Activated CD4-positive, alpha-beta T cell treated with anti-CD3 and anti-CD28 coated beads for 1 hour (primary cell): Measurements from ENCODE around the gene ZNF443.
A peak's percentile ranks its signal among the peaks of the same experiment; 100 is the strongest.
"Not testable (repeated sequence)": the region's sequence is repeated elsewhere in the genome, so short reads cannot be mapped to it uniquely, and the experiment has no call there.

ENCODE experiments used
- DNase-seq: peaks from one replicate; pipeline ENCODE4 v3.0.0-alpha.2; 2020

The ZNF443 gene

DNA sequence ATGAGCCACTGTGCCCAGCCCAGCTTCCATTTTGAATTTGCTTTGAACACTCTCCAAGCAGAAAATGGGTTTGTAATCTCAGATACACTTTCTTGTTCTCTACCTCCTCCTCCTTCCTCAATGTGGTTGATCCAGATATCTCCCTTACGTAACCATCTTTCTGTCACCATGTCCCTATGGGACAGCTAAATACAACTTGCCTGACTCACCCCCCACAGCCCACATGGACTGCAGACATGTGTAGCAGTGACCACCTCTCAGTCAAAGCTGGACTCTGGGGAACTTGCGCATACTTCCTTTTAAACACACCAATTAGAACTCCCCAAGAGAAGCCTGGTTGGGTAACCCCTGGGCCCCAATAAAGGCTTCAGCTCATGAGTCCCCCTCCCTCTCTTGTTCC is 28.9 kb downstream of the ZNF443 start:
- DNase-seq: no peak

GRCh38 chr19:12400633-12401502 is 40.0 kb downstream of the ZNF443 start, which contains the start of gene ZNF799:
Gene ZNF799, minus strand, starts transcription at chr19:12401271. Its CDS starts 201 bp downstream, at chr19:12401070.
- DNase-seq: peak; percentile 72

GRCh38 chr19:12399901-12400632 is 40.8 kb downstream of the ZNF443 start:
- DNase-seq: not testable (repeated sequence)

- DNase-seq: not testable (repeated sequence)
These were observed 49.7 kb downstream of the ZNF443 start for GRCh38 chr19:12391148-12391547.

DNA sequence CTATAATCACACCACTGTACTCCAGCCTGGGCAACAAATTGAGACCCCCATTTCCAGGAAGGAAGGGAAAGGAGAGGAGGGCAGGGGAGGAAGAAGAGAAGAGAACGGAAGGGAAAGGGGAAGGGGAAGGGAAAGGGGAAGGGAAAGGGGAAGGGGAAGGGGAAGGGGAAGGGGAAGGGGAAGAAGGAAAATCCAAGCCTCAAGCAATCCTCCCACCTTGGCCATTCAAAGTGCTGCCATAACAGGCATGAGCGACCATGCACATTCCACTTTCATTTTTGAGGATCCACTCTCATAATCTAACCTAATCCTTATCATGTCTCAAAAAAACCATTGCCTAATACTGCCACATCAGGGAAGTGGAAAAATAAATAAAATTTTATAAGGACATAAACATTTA is 54.5 kb downstream of the ZNF443 start:
- not testable (repeated sequence) for DNase-seq

DNA sequence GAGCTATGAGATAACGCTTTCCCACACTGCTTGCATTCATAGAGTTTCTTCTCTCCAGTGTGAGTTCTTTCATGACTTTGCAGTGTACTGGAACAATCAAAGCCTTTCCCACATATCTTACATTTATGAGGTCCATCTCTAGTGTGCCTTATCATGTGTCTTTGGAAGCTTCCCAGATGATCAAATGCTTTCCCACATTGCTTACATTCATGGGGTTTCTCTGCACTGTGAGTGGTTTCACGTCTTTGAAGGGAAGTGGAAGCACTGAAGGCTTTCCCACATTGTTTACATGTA is 60.4 kb downstream of the ZNF443 start:
- DNase-seq: no peak

- DNase-seq: no peak
These were observed 60.9 kb downstream of the ZNF443 start for GRCh38 chr19:12379732-12380443.
